Ishikawa (cell line): ENCODE measurements around the gene SHH.

Experiments
- CREB1 ChIP-seq: IDR thresholded peaks from 2 replicates; pipeline ENCODE4 v1.6.1; 2012; ENCODE audit warnings: low read depth
- EP300 ChIP-seq: IDR thresholded peaks from 2 replicates; pipeline ENCODE4 v1.6.1; 2012; ENCODE audit warnings: borderline replicate concordance
- FOXM1 ChIP-seq: IDR thresholded peaks from 2 replicates; pipeline ENCODE4 v1.6.1; 2012; ENCODE audit warnings: low read depth, borderline replicate concordance
- NFIC ChIP-seq: IDR thresholded peaks from 2 replicates; pipeline ENCODE4 v1.6.1; 2012
- REST ChIP-seq: IDR thresholded peaks from 2 replicates; pipeline ENCODE4 v1.6.1; 2012; ENCODE audit warnings: low read depth, mild to moderate bottlenecking
- YY1 ChIP-seq: IDR thresholded peaks from 2 replicates; pipeline ENCODE4 v1.6.1; 2012; ENCODE audit warnings: low read depth

- no peak for TF ChIP-seq REST
- no peak for TF ChIP-seq NFIC
- no peak for TF ChIP-seq YY1
- TF ChIP-seq FOXM1, result no peak
- TF ChIP-seq EP300, result no peak
- TF ChIP-seq CREB1, result no peak
Observed at GRCh38 chr7:155766386-155766785, 45.9 kb downstream of the SHH start.
